SU-DHL-6 (cell line): Measurements from ENCODE around the gene MRTFB.

Experiments
- CTCF ChIP-seq: fragments of 200-600 bp; sonication (generic); IDR thresholded peaks from one replicate; pipeline ENCODE4 v1.5.1; 2017; ENCODE audit warnings: antibody characterized with exemption, mild to moderate bottlenecking, low read length, moderate library complexity; ENCODE audit not compliant: insufficient read depth, poor library complexity, severe bottlenecking
- EZH2phosphoT487 ChIP-seq: fragments of 200-600 bp; sonication (generic), shearing (Covaris generic); conservative IDR thresholded peaks from 2 replicates; pipeline ENCODE4 v1.6.1; 2018; ENCODE audit warnings: mild to moderate bottlenecking, antibody characterized with exemption, low read length, moderate library complexity, mixed read lengths

- TF ChIP-seq CTCF (no peak), EZH2phosphoT487 (no peak)
Observed at GRCh38 chr16:14238756-14239155, 167.6 kb downstream of the MRTFB start.
